ENCODE results near the gene NRXN3.

NRXN3 gene

GRCh38 chr14:79256380-79256779, 1086.2 kb downstream of the NRXN3 start:
- CTCF ChIA-PET = interaction anchor here (1.1 kb wide), 1 partner anchor 11 kb away, joined by 3 read pairs; no protein-coding TSS in a partner anchor
- POLR2A ChIA-PET = no interaction called here

GRCh38 chr14:79260406-79260805, 1090.2 kb downstream of the NRXN3 start:
- H3K9me3 ChIP-seq (ENCODE audit: control insufficient read depth, insufficient read depth, low read depth, low read length) = no peaks in the 10 kb centered on the region
- CTCF ChIA-PET = no interaction called here
- POLR2A ChIA-PET = no interaction called here
- H3K4me3 ChIP-seq (ENCODE audit: low read depth, low read length) = no peak overlapping the region
- TF ChIP-seq ZNF561 (tag by site-specific recombination; IDR thresholded peaks at IDR 0.05; ENCODE audit: borderline replicate concordance) (no peak), ZNF302 (tag by site-specific recombination; IDR thresholded peaks at IDR 0.05; ENCODE audit: low read depth) (no peak), ZNF596 (tag by site-specific recombination; IDR thresholded peaks at IDR 0.05) (no peak), ZNF175 (tag by site-specific recombination; IDR thresholded peaks at IDR 0.05) (no peak), PBX3 (CRISPR knock-in tag; IDR thresholded peaks at IDR 0.05) (no peak), ZNF548 (tag by site-specific recombination; IDR thresholded peaks at IDR 0.05) (no peak), FEZF1 (tag by site-specific recombination; IDR thresholded peaks at IDR 0.05) (no peak), ZNF843 (tag by site-specific recombination; IDR thresholded peaks at IDR 0.05) (no peak), ZBTB21 (tag by site-specific recombination; IDR thresholded peaks at IDR 0.05) (no peak), ZNF654 (tag by site-specific recombination; IDR thresholded peaks at IDR 0.05; ENCODE audit: low read depth) (no peak), ZNF26 (tag by site-specific recombination; IDR thresholded peaks at IDR 0.05) (no peak), ZSCAN5A (tag by site-specific recombination; IDR thresholded peaks at IDR 0.05) (no peak)
- H3K36me3 ChIP-seq (ENCODE audit: control insufficient read depth in 2 of 2, insufficient read depth in 1 of 2, low read length in 2 of 2) = no peaks in the 10 kb centered on the region
- no peak overlapping the region for H3K27ac ChIP-seq (ENCODE audit: extremely low read depth, low read depth, low read length)
- no peaks in the 10 kb centered on the region for H3K4me1 ChIP-seq (ENCODE audit: control insufficient read depth, insufficient read depth, low read length)

More at GRCh38 chr14:79256380-79256779, 1086.2 kb downstream of the NRXN3 start:
- Histone ChIP-seq H3K4me3 (ENCODE audit: low read depth, low read length) (no peak overlapping the region), H3K9me3 (ENCODE audit: control insufficient read depth, insufficient read depth, low read depth, low read length) (no peaks in the 10 kb centered on the region), H3K36me3 (ENCODE audit: control insufficient read depth in 2 of 2, insufficient read depth in 1 of 2, low read length in 2 of 2) (no peaks in the 10 kb centered on the region), H3K27ac (ENCODE audit: extremely low read depth, low read depth, low read length) (no peak overlapping the region), H3K4me1 (ENCODE audit: control insufficient read depth, insufficient read depth, low read length) (no peaks in the 10 kb centered on the region)
- TF ChIP-seq ZNF707 (tag by site-specific recombination; IDR thresholded peaks at IDR 0.05) (no peak), PATZ1 (tag by site-specific recombination; IDR thresholded peaks at IDR 0.05) (no peak), ZNF549 (tag by site-specific recombination; IDR thresholded peaks at IDR 0.05) (no peak), ZFP69B (tag by site-specific recombination; IDR thresholded peaks at IDR 0.05) (no peak), ZNF701 (tag by site-specific recombination; IDR thresholded peaks at IDR 0.05) (no peak), ZNF10 (tag by site-specific recombination; IDR thresholded peaks at IDR 0.05) (no peak), ZEB2 (tag by site-specific recombination; IDR thresholded peaks at IDR 0.05) (no peak), AEBP2 (tag by site-specific recombination; IDR thresholded peaks at IDR 0.05; ENCODE audit: borderline replicate concordance) (no peak), KLF10 (tag by site-specific recombination; IDR thresholded peaks at IDR 0.05) (no peak), SP3 (tag by site-specific recombination; IDR thresholded peaks at IDR 0.05) (no peak), ZFP41 (tag by site-specific recombination; IDR thresholded peaks at IDR 0.05; ENCODE audit: borderline replicate concordance) (no peak), ZNF138 (tag by site-specific recombination; IDR thresholded peaks at IDR 0.05; ENCODE audit: borderline replicate concordance) (no peak), ZSCAN16 (tag by site-specific recombination; IDR thresholded peaks at IDR 0.05) (no peak)
